GM15510 (cell line): ENCODE data around the gene MEGF11.

Experiments used
- POLR2A ChIP-seq: IDR thresholded peaks from 3 replicates; pipeline ENCODE4 v1.6.1; 2011; ENCODE audit warnings: borderline replicate concordance; ENCODE audit not compliant: insufficient read length; ENCODE audit errors: extremely low read depth

Gene MEGF11

DNA sequence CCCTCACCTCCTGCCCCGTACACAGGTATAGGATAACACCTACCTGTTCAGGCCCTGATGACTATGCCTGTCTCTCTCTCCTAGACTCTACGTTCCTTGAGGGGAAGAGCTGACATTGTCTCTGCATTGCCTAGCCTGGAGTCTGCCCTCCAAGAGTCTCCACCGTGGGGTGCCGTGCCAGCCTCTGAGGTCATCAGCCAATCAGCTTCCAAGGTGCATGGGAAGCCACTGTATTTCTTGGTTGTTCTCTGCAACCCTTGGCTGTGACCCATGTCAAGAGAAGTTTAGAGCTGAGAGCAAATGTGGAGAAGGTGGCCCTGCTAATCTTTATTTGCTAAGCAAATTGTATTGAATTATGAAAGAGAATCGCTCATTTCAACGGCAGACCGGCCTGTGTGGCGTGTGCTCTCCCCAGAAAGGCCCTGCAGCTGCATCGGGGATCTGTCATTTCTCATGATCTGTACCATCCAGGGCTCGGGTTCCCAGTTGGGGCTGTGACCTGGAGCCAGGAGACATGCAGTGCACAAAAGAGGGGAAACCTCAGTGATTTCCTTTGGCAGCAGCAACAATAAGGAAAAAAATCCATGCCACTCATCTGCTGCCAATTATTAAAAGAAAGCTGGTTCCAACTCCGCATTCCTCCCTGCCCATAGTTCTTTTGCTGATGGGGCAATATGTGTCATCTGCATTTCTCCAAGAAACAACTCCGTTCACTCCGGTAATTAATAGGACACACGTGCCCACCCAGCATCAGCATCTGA is 182.2 kb downstream of the MEGF11 start:
- TF ChIP-seq POLR2A: no peak

DNA sequence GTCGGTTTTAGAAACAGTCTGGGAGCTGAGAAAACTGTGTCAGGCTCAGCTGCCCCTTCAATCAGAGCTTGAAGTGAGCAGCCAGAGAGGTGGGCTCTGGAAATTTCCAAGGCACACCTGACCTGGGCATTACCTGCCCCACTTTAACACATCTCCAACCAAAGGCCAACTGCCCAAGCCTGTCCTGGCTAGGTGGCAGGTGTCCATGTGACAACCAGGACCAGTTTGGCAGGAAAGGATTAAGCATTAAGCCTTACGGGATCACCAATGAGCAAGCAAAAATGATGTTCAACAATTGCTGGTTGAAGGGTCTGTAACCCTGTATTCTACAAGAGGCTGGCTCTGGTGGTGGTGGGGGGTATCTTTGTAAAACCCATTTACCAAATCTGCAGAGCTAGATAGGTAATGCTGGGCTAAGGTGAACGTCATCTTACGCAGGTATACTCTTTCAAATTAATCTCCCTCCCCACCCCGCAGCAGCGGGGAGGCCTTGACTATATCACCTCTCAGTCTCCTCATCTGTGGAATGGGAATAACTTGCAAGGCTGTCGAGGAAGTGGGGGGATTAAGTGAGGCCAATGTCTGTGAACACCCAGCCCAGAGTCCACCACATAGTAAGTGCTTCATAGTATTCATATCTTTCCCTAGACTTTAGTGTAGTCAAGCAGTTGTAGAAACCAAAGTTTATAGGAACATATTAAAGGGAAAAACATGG is 183.2 kb downstream of the MEGF11 start:
- no peak for TF ChIP-seq POLR2A

DNA sequence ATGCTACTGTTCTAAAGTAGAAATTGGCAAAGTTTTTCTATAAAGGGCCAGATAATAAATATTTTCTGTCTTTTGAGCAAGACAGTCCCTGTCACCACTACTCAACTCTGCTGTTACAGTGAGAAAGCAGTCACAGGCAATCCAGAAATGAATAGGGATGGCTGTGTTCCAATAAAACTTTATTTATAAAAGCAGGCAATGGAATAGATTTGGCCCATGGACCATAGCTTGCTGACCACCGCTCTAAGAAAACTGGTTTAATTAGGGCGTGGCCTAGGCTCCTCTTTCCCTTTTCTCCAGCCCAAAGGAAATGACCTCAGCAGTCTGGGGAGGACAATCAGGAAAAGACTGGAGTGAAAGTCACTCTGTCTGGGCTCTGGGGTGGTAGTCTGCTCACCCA is 183.8 kb downstream of the MEGF11 start:
- TF ChIP-seq POLR2A: no peak

DNA sequence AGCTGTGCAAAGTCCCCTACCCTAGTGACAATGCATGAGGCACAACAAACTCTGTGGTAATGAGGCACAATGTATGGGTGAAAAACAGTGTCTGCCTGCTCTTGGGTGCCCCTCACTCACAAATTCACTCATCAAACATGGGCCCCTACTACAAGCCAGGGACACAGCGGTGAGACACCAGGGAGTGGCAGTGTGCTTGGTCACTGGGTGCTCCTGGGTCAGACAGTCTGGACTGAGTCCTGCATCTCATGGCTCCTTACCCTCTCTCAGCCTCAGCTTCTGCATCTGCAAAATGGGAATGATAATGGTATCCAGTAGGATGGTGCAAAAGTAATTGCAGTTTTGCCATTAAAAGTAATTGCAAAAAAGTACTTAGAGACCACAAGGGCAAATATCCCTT is 184.7 kb downstream of the MEGF11 start:
- no peak for TF ChIP-seq POLR2A

DNA sequence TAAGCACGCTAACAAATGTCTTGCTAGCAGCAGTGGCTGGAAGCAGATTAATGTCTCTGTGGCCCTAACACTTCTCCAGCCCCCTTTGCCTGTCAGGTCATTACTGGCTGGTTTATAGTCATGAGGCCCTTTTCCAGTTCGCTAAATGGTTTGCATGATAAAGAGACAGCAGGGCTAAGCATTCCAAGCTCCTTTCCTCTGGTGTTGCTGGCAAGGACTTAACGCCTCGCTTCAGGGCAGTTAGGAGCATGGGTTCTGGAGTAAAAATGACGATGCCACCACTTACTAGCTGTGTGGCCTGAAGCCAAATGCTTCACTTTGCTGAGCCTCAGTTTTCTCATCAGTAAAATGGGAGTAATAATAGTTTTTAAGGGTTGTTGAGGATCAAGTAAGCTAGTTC is 185.9 kb downstream of the MEGF11 start:
- TF ChIP-seq POLR2A: no peak

DNA sequence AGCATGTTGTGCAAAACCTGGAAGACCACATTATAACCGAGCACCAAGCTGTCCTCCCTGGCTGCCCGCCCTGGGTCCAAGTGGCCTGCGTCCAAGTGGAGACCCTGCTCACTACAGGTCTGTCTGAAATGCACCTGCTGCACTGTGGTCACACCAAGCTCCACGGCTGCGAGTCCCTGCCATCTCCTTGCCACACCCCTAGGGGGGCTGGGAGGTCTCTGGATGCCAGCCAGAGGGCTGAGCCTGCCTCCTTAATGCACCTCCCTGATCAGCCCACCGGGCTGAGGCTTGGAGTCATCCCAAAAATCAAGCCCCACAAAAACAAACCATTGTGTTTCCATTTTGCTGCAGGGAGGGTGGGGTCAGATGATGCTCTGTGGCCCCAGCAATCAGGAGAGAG is 187.1 kb downstream of the MEGF11 start:
- TF ChIP-seq POLR2A: no peak

DNA sequence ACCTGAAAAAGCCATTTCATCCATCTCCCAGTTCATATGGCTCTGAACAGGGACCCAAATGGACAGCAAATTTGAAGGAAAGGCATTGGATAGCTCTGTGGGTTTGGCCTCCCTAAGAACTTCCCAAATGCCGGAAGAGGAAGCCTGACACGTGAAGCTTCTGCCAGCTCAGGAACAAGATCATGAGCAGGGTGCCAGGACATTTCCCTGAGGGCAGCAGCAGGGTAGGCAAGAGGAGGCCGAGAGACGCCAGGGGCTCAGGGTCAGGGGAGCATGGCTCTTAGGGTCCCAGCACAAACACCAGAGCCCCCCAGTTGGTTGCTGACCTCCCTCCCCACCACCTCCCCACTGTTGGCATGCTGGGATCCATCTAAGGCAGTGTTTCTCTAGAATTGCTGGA is 187.5 kb downstream of the MEGF11 start:
- no peak for TF ChIP-seq POLR2A

DNA sequence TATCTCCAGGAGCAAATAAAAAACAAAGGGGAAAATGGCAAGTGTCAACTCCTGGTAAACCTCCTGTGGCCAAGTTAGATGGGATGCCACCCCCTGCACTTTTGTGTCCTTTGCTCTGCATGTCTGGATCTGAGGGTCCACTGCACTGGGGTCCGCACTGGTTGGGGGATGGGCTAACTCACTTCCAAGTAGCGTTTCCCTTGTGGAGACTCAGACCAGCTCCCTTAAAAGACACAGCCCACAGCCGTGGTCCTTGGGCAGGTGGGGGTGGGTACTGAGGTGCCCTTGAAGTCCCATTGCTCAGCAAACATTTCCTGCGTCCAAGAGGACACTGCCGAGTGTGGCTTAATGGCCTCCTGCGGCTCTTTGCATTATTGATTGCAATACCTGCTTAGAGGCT is 188.2 kb downstream of the MEGF11 start:
- no peak for TF ChIP-seq POLR2A

DNA sequence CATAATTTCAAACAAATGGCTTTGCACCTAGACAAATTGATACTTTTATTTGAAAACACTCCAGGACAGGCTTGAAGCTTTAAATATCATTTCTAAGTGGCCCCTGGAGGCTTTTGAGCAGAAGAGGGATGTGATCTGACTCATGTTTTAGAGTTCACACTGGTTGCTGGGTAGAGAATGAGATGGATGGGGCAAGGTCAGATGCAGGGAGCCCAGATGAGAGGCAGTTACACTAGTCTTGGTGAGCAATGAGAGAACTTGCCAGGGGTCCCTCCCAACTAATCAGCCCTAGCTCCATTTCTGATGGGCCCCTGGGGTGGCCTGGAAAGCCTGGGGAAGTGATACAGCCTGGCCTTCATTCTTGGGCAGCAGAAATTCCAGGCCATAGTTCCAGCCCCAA is 190.4 kb downstream of the MEGF11 start:
- TF ChIP-seq POLR2A: no peak

DNA sequence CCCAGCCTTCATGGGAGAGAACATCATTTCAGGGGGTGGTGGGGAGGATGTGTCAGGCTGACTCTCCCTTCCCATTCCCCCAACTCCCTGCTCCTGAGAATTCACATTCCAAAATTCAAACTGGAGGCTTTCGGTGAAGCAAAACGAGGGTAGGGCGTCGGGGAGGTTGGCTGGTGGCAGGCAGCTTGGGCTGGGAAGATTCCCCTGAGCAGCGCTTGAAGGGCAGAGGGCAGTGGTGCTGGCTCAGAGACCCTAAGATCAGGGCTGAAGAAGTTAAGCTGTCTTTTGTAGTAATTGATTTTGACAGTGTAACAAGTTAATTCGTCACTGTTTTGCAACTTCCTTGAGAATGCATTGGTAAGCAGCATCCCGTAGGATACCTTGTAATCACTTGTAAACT is 196.5 kb downstream of the MEGF11 start:
- TF ChIP-seq POLR2A: no peak

DNA sequence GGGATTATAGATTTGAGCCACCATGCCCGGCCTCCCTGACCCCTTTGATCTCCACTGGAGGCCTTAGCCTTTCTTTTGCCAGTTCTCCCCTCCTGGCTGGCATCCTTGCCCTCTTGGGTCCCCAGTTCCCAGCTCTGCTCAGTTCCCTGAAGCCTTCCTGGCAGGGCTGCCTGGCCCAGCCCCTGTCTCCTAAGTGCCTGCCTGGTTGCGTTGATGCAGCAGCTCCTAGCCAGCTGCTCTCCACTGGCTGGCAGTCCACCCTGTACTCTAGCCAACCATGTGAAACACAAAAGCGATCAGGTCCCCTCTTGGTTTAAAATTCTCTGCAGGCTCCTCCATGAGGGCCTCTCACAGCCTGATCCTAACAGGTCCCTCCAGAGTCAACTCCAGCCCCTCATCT is 199.6 kb downstream of the MEGF11 start:
- no peak for TF ChIP-seq POLR2A

DNA sequence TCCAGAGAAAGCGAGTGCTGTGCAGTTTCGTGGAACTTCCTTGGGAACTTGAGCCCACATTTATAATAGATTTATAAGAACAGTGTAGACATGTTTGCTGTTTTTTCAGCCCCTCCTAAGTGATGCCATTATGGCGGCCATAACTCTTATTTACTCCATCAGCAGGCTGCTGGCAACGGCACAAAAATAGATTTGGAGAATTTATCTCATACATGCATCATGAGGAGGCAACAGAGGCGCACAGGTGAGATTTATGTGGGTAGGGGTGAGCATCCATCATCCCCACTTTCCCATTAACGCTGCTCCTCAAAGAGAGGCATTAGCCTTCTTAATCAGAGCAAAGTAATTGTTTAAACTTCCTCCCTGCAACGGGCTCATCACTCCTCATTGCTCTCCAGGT is 201.7 kb downstream of the MEGF11 start:
- TF ChIP-seq POLR2A: no peak

DNA sequence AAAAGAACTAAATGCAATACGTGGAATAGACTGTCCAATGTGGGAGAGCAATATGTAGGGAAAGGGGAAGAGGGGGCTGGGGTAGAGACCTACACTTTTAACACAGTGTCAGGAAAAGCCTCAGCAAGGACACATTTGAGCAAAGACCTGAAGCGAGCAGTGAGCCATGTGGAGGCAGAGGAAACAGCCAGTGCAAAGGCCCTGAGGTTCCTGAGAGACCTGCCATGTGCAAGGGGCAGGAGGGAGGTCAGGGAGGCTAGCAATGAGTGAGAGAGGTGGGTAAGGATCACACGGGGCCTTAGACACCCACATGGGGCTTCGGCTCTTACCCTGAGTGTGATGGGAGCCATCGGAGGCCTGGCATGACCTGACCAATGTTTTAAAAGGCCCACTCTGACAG is 203.3 kb downstream of the MEGF11 start:
- no peak for TF ChIP-seq POLR2A

DNA sequence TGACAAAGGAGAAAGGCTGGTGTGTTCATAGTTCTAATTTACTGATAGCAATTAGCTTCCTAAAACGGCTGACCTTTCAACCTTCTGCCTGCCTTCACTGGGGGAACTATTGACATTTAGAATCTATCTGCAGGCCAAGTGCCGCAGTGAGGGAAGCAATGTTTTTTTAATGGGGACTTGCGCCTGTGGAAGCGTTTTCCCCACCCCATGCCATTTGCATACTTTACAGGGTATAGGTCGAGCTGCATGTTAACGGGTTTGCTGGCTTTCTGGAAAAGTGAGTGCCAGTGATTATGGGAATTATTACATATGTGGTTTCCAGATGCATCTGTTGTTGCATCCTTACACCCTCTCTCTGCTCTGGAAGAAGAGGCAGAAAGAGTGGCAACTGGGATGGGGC is 204.2 kb downstream of the MEGF11 start:
- no peak for TF ChIP-seq POLR2A

DNA sequence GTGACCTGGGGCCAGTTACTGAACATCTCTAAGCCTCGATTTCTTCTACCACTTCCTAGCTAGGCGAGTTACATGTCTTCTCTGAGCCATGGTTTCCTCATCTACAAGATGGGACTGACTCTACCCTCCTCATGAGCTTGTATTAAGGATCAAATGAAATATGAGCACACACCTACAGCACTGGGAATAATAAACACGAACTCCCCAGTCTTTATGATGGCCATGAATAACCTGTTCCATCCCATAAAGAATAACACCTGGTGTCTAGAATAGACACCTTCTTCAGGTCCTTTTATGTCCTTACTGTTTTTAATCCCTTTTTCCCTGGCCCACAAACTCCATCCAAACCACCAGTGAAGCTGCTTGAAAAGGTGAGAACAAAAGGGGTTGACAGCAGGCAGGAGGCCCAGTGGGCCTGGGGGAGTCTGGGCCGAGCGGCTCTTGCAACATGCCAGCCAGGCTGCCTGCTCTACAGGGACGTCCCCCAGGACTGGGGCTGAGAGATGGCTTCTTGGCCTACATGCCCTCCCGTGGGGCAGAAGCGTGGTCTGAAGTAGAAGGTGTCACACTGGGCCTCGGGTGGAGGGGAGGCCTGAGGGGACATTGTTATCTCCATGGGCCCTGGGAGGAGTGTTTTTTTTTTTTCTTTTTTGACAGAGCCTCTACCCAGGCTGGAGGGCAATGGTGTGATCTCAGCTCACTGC is 206.1 kb downstream of the MEGF11 start:
- no peak for TF ChIP-seq POLR2A

DNA sequence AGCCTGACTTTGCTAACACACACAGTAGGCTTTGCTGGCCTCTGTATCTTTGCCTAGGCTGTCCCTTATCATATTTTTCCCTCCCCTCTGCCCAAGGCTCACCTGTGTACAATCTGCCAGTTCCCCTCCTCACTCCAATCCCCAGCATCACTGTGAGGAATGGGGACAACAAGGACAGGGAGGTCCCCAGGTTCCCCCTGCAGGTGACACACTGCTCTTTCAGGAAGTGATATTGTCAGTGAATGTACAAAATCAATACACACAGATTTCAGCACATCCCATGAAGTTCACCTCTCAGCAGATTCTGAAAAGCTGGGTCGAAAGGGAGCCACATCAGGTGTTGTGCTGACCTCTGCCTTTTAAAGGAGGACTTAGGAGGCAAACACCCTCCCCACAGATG is 206.8 kb downstream of the MEGF11 start:
- TF ChIP-seq POLR2A: no peak
